ENCODE results near the gene CISD1. TPM values are rescaled to one million over a fixed set of nuclear protein-coding genes. Genes with fewer than 3 reads are reported as not detected.

CISD1 gene
- total and polyA plus RNA-seq, 10 of the 15 experiments (the other 5 are each of a cell fraction or from before 2014, with no cell fraction given), result 23.0 to 162 (median 58.5) TPM

- in situ Hi-C loops (cut with MboI), result no loop called here
- no peak overlapping the region for H2AFZ ChIP-seq (ENCODE audit: control insufficient read depth, low read depth, low read length)
- intact Hi-C loops (cut with micrococcal nuclease; ENCODE audit: unreplicated experiment), result no loop called here
- H3K79me2 ChIP-seq (ENCODE audit: control insufficient read depth, insufficient read depth, low read length), result no peaks in the 10 kb centered on the region
- ChIA-PET POLR2A (interaction anchor here (1.3 to 1.7 kb wide), 2 partner anchors 20 to 53 kb away, joined by 4 to 6 read pairs; partner anchors contain the start of gene CISD1), RAD21 (ENCODE audit: unreplicated experiment) (interaction anchor here (1.0 to 1.4 kb wide), 3 partner anchors 18 to 144 kb away, joined by 3 to 4 read pairs (median 3); no protein-coding TSS in a partner anchor), SMC1A (ENCODE audit: uncharacterized antibody, unreplicated experiment) (interaction anchor here (0.6 to 0.8 kb wide), 4 partner anchors 37 to 159 kb away, joined by 3 read pairs; no protein-coding TSS in a partner anchor), CTCF (interaction anchor here (0.6 to 1.7 kb wide), 10 partner anchors 11 to 64 kb away, joined by 3 to 7 read pairs (median 4); partner anchors contain the start of gene CISD1)
- H3K9ac ChIP-seq (ENCODE audit: control insufficient read depth, insufficient read depth, low read length), result no peak overlapping the region
- TF ChIP-seq EED (IDR thresholded peaks at IDR 0.05; ENCODE audit: low read depth), result 0 out of 2 replicates have a peak, but pooled peaks have one; percentile 27
- TF ChIP-seq BCL11A (IDR thresholded peaks at IDR 0.05; ENCODE audit: low read depth, low read length), result 0 out of 2 replicates have a peak, but pooled peaks have one; percentile 35
- TF ChIP-seq SPI1 (IDR thresholded peaks at IDR 0.05; ENCODE audit: borderline replicate concordance, insufficient read depth, low read depth, low read length), result peak; percentile 41; the same call in 1 of the 2 replicates
- no peak for TF ChIP-seq SKIL (IDR thresholded peaks at IDR 0.05; ENCODE audit: low read depth, poor library complexity, severe bottlenecking)
- peak; percentile 70 for TF ChIP-seq RUNX3 (IDR thresholded peaks at IDR 0.05; ENCODE audit: low read length)
- no peak for TF ChIP-seq BACH1 (IDR thresholded peaks at IDR 0.05; ENCODE audit: borderline replicate concordance)
- peak; percentile 78 to 83 for TF ChIP-seq IKZF2 (IDR thresholded peaks at IDR 0.05)
- no peak for TF ChIP-seq SIN3A (IDR thresholded peaks at IDR 0.05; ENCODE audit: low read depth, low read length)
- no peak for TF ChIP-seq EGR1 (IDR thresholded peaks at IDR 0.05; ENCODE audit: borderline replicate concordance in 1 of 2, low read depth in 2 of 2, low read length in 2 of 2)
- 0 out of 3 replicates have a peak, but pooled peaks have one; percentile 15 for TF ChIP-seq POU2F2 (IDR thresholded peaks at IDR 0.05; ENCODE audit: borderline replicate concordance, low read depth, low read length)
- no peak for TF ChIP-seq GATAD2B (conservative IDR thresholded peaks at IDR 0.05; ENCODE audit: low read depth)
- peak; percentile 90 for TF ChIP-seq NR2F1 (conservative IDR thresholded peaks at IDR 0.05)
- TF ChIP-seq GABPA (IDR thresholded peaks at IDR 0.05; ENCODE audit: low read depth), result 0 out of 2 replicates have a peak, but pooled peaks have one; percentile 6
- TF ChIP-seq HCFC1 (IDR thresholded peaks at IDR 0.05; ENCODE audit: low read length), result no peak
- TF ChIP-seq RELB (IDR thresholded peaks at IDR 0.05; ENCODE audit: low read depth), result peak; percentile 68; the same call in 1 of the 2 replicates
- TF ChIP-seq IKZF1 (conservative IDR thresholded peaks at IDR 0.05), result peak; percentile 76
- no peak for TF ChIP-seq FOXM1 (IDR thresholded peaks at IDR 0.05; ENCODE audit: low read depth, low read length)
- peak; percentile 24; the same call in 1 of the 2 replicates for TF ChIP-seq MTA2 (IDR thresholded peaks at IDR 0.05; ENCODE audit: low read depth)
- peak in 1 of 2 experiments; percentile 42; a peak in 1 of 4 replicates for TF ChIP-seq ETV6 (conservative IDR thresholded peaks at IDR 0.05 in 1 of 2, IDR thresholded peaks at IDR 0.05 in 1 of 2; ENCODE audit: borderline replicate concordance in 1 of 2, low read depth in 1 of 2)
- peak overlapping the region; percentile 34; the same call in 1 of the 2 replicates for H3K4me2 ChIP-seq (ENCODE audit: control insufficient read depth, insufficient read depth)
- FAIRE-seq (no peak), DNase-seq (ENCODE audit: low read depth, low spot score) (no peak), ATAC-seq (peak; percentile 92)
- H3K4me3 ChIP-seq, result no peak overlapping the region
- 2% methylated on average over 3 of the region's 3 CpGs for WGBS (ENCODE audit: insufficient coverage, insufficient replicate concordance, low lambda C conversion rate, missing lambda C conversion rate)
- H3K9me3 ChIP-seq (replicated peaks; ENCODE audit: control insufficient read depth, insufficient read depth, low read length), result no peaks in the 10 kb centered on the region
- no peak overlapping the region for H3K27ac ChIP-seq (ENCODE audit: control insufficient read depth, insufficient read depth)
- no peaks in the 10 kb centered on the region for H3K36me3 ChIP-seq (ENCODE audit: control insufficient read depth in 2 of 2, insufficient read depth in 2 of 2, low read length in 1 of 2)
- no peaks in the 10 kb centered on the region for H4K20me1 ChIP-seq (ENCODE audit: control insufficient read depth, insufficient read depth)
- H3K27me3 ChIP-seq (replicated peaks in 1 of 2; ENCODE audit: control insufficient read depth in 2 of 2, insufficient read depth in 2 of 2, low read length in 1 of 2), result no peaks in the 10 kb centered on the region
- H3K4me1 ChIP-seq (ENCODE audit: control insufficient read depth, insufficient read depth, low read length), result peaks cover 4% of the 10 kb centered on the region; the same call in 1 of the 2 replicates
- BruUV-seq (replicated peaks), result no TSS peak
Measured at GRCh38 chr10:58322072-58322834, 53.3 kb downstream of the CISD1 start.

All from GM12878 (cell line).